Measurements from ENCODE around the gene PGAM5.
A peak's percentile ranks its signal among the peaks of the same experiment; 100 is the strongest.

- TF ChIP-seq CTCF (IDR thresholded peaks at IDR 0.05; ENCODE audit: poor library complexity) (peak; percentile 29), EZH2 (IDR thresholded peaks at IDR 0.05; ENCODE audit: borderline replicate concordance) (no peak), EZH2phosphoT487 (IDR thresholded peaks at IDR 0.05; ENCODE audit: low read depth, severe bottlenecking, unreplicated experiment) (no peak)
These were observed 51.4 kb downstream of the PGAM5 start for GRCh38 chr12:132761921-132762583.
